Keratinocyte (primary cell): ENCODE measurements around the gene ZGPAT. TPM values are rescaled to one million over a fixed set of nuclear protein-coding genes. Genes with fewer than 3 reads are reported as not detected.

Source experiments
- DNase-seq: peaks from one replicate; pipeline ENCODE4 v3.0.0-alpha.2; 2011; ENCODE audit warnings: low read depth, missing footprints, low spot score
- FAIRE-seq: peaks from 2 replicates; lab custom pipeline; 2011; peaks lifted over from hg19 to GRCh38; lab: Jason Lieb, UNC
- H2AFZ ChIP-seq: 2 replicates; pipeline ENCODE4 v1.6.0; 2012; ENCODE audit warnings: low read length, control low read depth, inconsistent platforms; ENCODE audit not compliant: control insufficient read depth
- H3K27ac ChIP-seq: 2 replicates; pipeline ENCODE4 v1.5.1; 2011; ENCODE audit warnings: low read length; ENCODE audit not compliant: control insufficient read depth, insufficient read depth
- H3K27me3 ChIP-seq: 3 replicates; pipeline ENCODE4 v1.6.0; 2011; ENCODE audit warnings: low read length; ENCODE audit not compliant: control insufficient read depth, insufficient read depth; ENCODE audit errors: extremely low read depth
- H3K36me3 ChIP-seq, 2 experiments: 2 replicates in 1 of 2; 3 replicates in 1 of 2; pipeline ENCODE4 v1.5.1; 2011; ENCODE audit warnings: low read length in 2 of 2, mild to moderate bottlenecking in 1 of 2; ENCODE audit not compliant: control insufficient read depth in 2 of 2, insufficient read depth in 2 of 2; ENCODE audit errors: extremely low read depth in 1 of 2
- H3K4me1 ChIP-seq: 3 replicates; pipeline ENCODE4 v1.5.1; 2011; ENCODE audit warnings: low read length; ENCODE audit not compliant: control insufficient read depth, insufficient read depth; ENCODE audit errors: extremely low read depth
- H3K4me2 ChIP-seq: 3 replicates; pipeline ENCODE4 v1.6.0; 2011; ENCODE audit warnings: low read depth, low read length; ENCODE audit not compliant: control insufficient read depth, insufficient read depth; ENCODE audit errors: extremely low read depth
- H3K4me3 ChIP-seq, 3 experiments: fragments of 200-600 bp in 1 of 3; sonication (generic) in 1 of 3; 2 replicates in 2 of 3; 3 replicates in 1 of 3; pipeline ENCODE4 v1.5.1; 2011 to 2016; ENCODE audit warnings: low read length in 3 of 3, mild to moderate bottlenecking in 3 of 3, control low read depth in 2 of 3, inconsistent platforms in 1 of 3, low read depth in 1 of 3, mixed read lengths in 1 of 3, mixed run types in 1 of 3, moderate library complexity in 1 of 3; ENCODE audit not compliant: control insufficient read depth in 2 of 3, insufficient read depth in 2 of 3; ENCODE audit errors: extremely low read depth in 1 of 3
- H3K79me2 ChIP-seq: 2 replicates; pipeline ENCODE4 v1.6.0; 2012; ENCODE audit warnings: low read length; ENCODE audit not compliant: control insufficient read depth, insufficient read depth
- H3K9ac ChIP-seq: 3 replicates; pipeline ENCODE4 v1.6.0; 2011; ENCODE audit warnings: low read length; ENCODE audit not compliant: control insufficient read depth, insufficient read depth; ENCODE audit errors: extremely low read depth
- H3K9me1 ChIP-seq: 3 replicates; pipeline ENCODE4 v1.6.0; 2011; ENCODE audit warnings: low read length; ENCODE audit not compliant: control insufficient read depth, insufficient read depth; ENCODE audit errors: extremely low read depth
- H3K9me3 ChIP-seq: 2 replicates; pipeline ENCODE4 v1.5.1; 2012; ENCODE audit warnings: low read depth, low read length; ENCODE audit not compliant: control insufficient read depth
- H4K20me1 ChIP-seq: 3 replicates; pipeline ENCODE4 v1.6.0; 2011; ENCODE audit warnings: low read length; ENCODE audit not compliant: control insufficient read depth, insufficient read depth; ENCODE audit errors: extremely low read depth
- EZH2 ChIP-seq: IDR thresholded peaks from one replicate; pipeline ENCODE4 v1.6.1; 2012; ENCODE audit warnings: inconsistent platforms, mild to moderate bottlenecking, low read length, moderate library complexity
- dilution Hi-C: fragments of 300-500 bp; cut with MboI; formaldehyde crosslinking; loops from one replicate; pipeline ENCODE4 v1.7.0; 2020; ENCODE audit warnings: low sequenced_read_pairs; ENCODE audit not compliant: extremely low pct_ligation_motif_present
- polyA plus RNA-seq, 5 experiments: library from polyadenylated mRNA; depleted of rRNA in 3 of 5; stranded (reverse) in 3 of 5; stranded (forward) in 1 of 5; unstranded in 1 of 5; fragments of >200 nt; gene quantifications; 1 replicate in 1 of 5; 2 replicates in 3 of 5; 3 replicates in 1 of 5; pipeline versions ENCODE4 v1.2.1 to v1.2.3, GENCODE V29; 2011 to 2012; ENCODE audit warnings: missing spikeins in 2 of 5, low read depth in 1 of 5, low replicate concordance in 1 of 5
- TF ChIP-seq, protein P1 (sequence below), 3 experiments: IDR thresholded peaks in 1 of 3; conservative IDR thresholded peaks in 1 of 3; optimal IDR thresholded peaks in 1 of 3; 2 replicates in 2 of 3; 3 replicates in 1 of 3; pipeline versions ENCODE3 to v1.5.1; 2011; ENCODE audit warnings: low read length in 3 of 3, mild to moderate bottlenecking in 3 of 3, moderate library complexity in 2 of 3, control low read depth in 1 of 3, inconsistent platforms in 1 of 3; ENCODE audit not compliant: insufficient read depth in 2 of 3; ENCODE audit errors: extremely low read depth in 1 of 3

ZGPAT gene
- polyA plus RNA-seq, 1 donor (not counting 4 experiments of a cell fraction or from before 2014, with no cell fraction given): 7.8 TPM

DNA sequence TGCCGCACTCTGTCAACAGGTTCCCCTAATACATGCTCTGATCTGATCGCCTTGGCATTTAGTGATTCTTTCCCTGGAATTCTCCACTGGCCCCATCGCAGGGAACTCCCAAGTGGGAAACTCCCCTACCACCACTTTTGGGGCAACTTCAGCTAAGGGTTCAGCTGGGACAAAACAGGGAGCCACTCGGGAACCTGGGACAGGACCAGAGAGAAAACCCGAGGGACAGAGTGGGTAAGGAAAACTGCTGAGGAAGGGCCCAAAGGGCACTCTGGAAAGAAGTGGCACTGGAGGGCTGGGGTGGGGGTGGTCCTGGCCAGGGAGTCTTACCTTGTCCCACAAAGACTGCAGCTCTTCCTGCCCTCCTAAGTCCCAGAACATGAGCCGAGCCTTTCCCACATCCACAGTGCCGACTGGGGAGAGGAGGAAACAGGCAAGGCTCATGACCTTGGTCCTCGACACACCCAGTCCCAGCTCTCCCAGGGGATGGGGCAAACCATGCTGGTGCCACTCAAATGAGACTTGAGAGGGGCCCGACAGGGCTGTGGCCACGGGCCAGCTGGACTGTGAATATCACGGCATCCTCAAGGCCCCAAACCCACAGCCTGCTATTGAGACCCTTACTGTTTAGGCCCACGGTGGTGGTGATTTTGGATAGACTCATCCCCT is 1.7 kb upstream of the ZGPAT start:
- peak overlapping the region; percentile 85 for H3K9ac ChIP-seq
- FAIRE-seq (no peak), DNase-seq (no peak)
- no peaks in the 10 kb centered on the region for H3K9me1 ChIP-seq
- peaks cover 58% of the 10 kb centered on the region for H3K79me2 ChIP-seq
- no peaks in the 10 kb centered on the region for H3K27me3 ChIP-seq
- H3K4me2 ChIP-seq: peak overlapping the region; percentile 75
- H4K20me1 ChIP-seq: peaks cover 4% of the 10 kb centered on the region
- H3K36me3 ChIP-seq: peaks cover 18 to 32% of the 10 kb centered on the region in 2 experiments
- TF ChIP-seq, protein P1, sequence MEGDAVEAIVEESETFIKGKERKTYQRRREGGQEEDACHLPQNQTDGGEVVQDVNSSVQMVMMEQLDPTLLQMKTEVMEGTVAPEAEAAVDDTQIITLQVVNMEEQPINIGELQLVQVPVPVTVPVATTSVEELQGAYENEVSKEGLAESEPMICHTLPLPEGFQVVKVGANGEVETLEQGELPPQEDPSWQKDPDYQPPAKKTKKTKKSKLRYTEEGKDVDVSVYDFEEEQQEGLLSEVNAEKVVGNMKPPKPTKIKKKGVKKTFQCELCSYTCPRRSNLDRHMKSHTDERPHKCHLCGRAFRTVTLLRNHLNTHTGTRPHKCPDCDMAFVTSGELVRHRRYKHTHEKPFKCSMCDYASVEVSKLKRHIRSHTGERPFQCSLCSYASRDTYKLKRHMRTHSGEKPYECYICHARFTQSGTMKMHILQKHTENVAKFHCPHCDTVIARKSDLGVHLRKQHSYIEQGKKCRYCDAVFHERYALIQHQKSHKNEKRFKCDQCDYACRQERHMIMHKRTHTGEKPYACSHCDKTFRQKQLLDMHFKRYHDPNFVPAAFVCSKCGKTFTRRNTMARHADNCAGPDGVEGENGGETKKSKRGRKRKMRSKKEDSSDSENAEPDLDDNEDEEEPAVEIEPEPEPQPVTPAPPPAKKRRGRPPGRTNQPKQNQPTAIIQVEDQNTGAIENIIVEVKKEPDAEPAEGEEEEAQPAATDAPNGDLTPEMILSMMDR (optimal IDR thresholded peaks at IDR 0.05 in 1 of 3, IDR thresholded peaks at IDR 0.05 in 1 of 3, conservative IDR thresholded peaks at IDR 0.05 in 1 of 3; ENCODE audit: extremely low read depth in 1 of 3, insufficient read depth in 2 of 3, low read length in 3 of 3): no peak
- no peak for TF ChIP-seq EZH2
- H3K4me1 ChIP-seq: peaks cover 21% of the 10 kb centered on the region
- H3K27ac ChIP-seq: peak overlapping the region; percentile 54
- no peak overlapping the region for H2AFZ ChIP-seq
- dilution Hi-C loops: no loop called here
- H3K4me3 ChIP-seq: peak overlapping the region; percentile 77 to 81 (median 79)
- no peaks in the 10 kb centered on the region for H3K9me3 ChIP-seq

DNA sequence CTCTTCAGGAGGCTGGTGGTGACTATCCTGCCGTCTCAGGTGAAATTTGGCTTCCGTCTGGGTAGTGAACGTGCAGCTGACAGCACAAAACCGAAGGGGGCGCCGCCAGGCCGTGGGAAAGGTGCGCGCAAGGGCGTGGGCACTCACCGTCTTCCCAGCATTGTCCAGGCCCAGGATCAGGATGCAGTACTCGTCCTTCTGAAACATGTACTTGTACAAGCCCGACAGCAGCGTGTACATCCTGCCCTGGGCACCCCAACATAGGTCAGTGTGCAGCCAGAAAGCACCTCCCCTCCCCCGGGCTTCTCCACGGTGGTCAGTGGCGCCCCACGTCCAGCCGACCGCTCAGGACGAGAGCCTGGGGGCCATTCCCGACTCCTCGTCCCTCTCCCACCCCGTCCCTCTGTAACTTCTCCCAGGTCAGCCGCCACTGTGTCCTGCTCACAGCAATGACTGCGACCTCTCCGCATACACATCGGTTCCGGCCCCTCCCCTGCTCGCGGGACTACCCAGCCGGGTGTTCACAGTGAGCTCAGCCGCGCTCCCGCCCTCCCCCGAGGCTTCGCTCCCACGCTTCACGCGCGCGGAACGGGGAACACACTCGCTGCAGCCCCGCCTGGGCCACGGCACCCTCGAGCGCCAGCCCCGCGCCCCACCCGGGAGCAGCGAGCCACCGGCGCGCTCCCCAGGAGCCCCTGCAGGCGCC is 834 bp upstream of the ZGPAT start:
- TF ChIP-seq, protein P1 (optimal IDR thresholded peaks at IDR 0.05 in 1 of 3, IDR thresholded peaks at IDR 0.05 in 1 of 3, conservative IDR thresholded peaks at IDR 0.05 in 1 of 3; ENCODE audit: extremely low read depth in 1 of 3, insufficient read depth in 2 of 3, low read length in 3 of 3): peak; percentile 55 to 83 (median 74)
- no peak for TF ChIP-seq EZH2
- dilution Hi-C loops: no loop called here
- H3K4me2 ChIP-seq: peak overlapping the region; percentile 75
- peaks cover 20 to 32% of the 10 kb centered on the region in 2 experiments for H3K36me3 ChIP-seq
- peak overlapping the region; percentile 77 to 81 (median 79) for H3K4me3 ChIP-seq
- H3K4me1 ChIP-seq: peaks cover 21% of the 10 kb centered on the region
- peak overlapping the region; percentile 54 for H3K27ac ChIP-seq
- peaks cover 62% of the 10 kb centered on the region for H3K79me2 ChIP-seq
- H4K20me1 ChIP-seq: peaks cover 4% of the 10 kb centered on the region
- H3K27me3 ChIP-seq: no peaks in the 10 kb centered on the region
- H3K9ac ChIP-seq: peak overlapping the region; percentile 85
- H3K9me3 ChIP-seq: no peaks in the 10 kb centered on the region
- H2AFZ ChIP-seq: no peak overlapping the region
- DNase-seq (no peak), FAIRE-seq (no peak)
- no peaks in the 10 kb centered on the region for H3K9me1 ChIP-seq
